Coronary artery (tissue), 2 donors: ENCODE data around the gene SSBP4.

Source experiments
- DNase-seq: peaks from one replicate; pipeline ENCODE4 v3.0.0-alpha.2; 2017; ENCODE audit warnings: low spot score
- H3K27ac ChIP-seq, 2 donors: fragments of 200-600 bp; sonication (generic); one replicate each; pipeline ENCODE4 v1.5.1; 2016 to 2019
- H3K4me3 ChIP-seq: fragments of 200-600 bp; sonication (generic); 2 replicates; pipeline ENCODE4 v1.5.1; 2016; ENCODE audit warnings: mild to moderate bottlenecking, moderate library complexity
- CTCF ChIP-seq: fragments of 200-600 bp; sonication (generic); IDR thresholded peaks from one replicate; pipeline ENCODE4 v1.5.1; 2019; ENCODE audit warnings: antibody characterized with exemption

The SSBP4 gene

GRCh38 chr19:18467978-18468377, 48.8 kb downstream of the SSBP4 start:
- DNase-seq, result no peak
- Histone ChIP-seq H3K4me3 (no peak overlapping the region), H3K27ac (peak overlapping the region in 1 of 2 donors; percentile 89)
- no peak for TF ChIP-seq CTCF

- H3K27ac ChIP-seq, result no peak overlapping the region
- no peak overlapping the region for H3K4me3 ChIP-seq
- TF ChIP-seq CTCF, result no peak
- DNase-seq, result no peak
Measured at GRCh38 chr19:18468517-18468916, 49.3 kb downstream of the SSBP4 start.

- H3K27ac ChIP-seq, result peak overlapping the region in 1 of 2 donors; percentile 21
- H3K4me3 ChIP-seq, result no peak overlapping the region
- no peak for DNase-seq
- peak; percentile 64 for TF ChIP-seq CTCF
Measured at GRCh38 chr19:18469069-18469846, 50.1 kb downstream of the SSBP4 start.

GRCh38 chr19:18470787-18471186, 51.6 kb downstream of the SSBP4 start:
- peak overlapping the region in 1 of 2 donors; percentile 21 for H3K27ac ChIP-seq
- DNase-seq, result no peak
- H3K4me3 ChIP-seq, result no peak overlapping the region
- TF ChIP-seq CTCF, result no peak

- TF ChIP-seq CTCF, result no peak
- peak overlapping the region in 1 of 2 donors; percentile 55 for H3K27ac ChIP-seq
- no peak for DNase-seq
- H3K4me3 ChIP-seq, result no peak overlapping the region
Measured at GRCh38 chr19:18473003-18473705, 54.0 kb downstream of the SSBP4 start.

GRCh38 chr19:18473706-18474087, 54.5 kb downstream of the SSBP4 start:
- no peak overlapping the region for H3K4me3 ChIP-seq
- TF ChIP-seq CTCF, result no peak
- no peak for DNase-seq
- H3K27ac ChIP-seq, result peak overlapping the region in 1 of 2 donors; percentile 55
